ENCODE results near the gene CDC73. TPM values are rescaled to one million over a fixed set of nuclear protein-coding genes. Genes with fewer than 3 reads are reported as not detected.

Gene CDC73
- total RNA-seq, 1 donor from 2014 or later = 15.3 TPM

DNA sequence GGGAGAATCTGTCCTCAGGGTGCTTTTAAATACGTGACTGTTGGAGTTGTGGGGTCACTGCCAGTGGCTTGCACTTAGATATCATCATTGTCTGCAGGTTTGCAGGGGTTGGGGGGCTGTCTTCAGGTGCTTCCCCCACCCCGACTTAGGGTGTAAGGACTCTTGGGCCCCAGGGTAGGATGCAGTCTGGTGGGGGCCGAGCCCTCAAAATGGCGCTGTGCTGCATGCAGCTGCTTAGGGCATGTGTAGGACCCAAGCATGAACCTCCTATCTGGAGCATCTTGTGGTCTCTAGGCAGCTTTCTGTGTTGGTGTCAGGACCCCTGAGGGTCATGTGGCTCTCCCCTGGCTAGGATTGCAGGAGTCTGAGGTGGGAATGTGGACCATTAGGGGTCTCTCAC is 120.2 kb downstream of the CDC73 start:
- no peaks in the 10 kb centered on the region for H3K27me3 ChIP-seq (ENCODE audit: control insufficient read depth, insufficient read depth, low read length)
- H3K4me3 ChIP-seq (ENCODE audit: low read depth, low read length) = no peak overlapping the region
- DNase-seq (ENCODE audit: low read depth) (no peak), FAIRE-seq (peak; percentile 86)
- TF ChIP-seq, protein P1, sequence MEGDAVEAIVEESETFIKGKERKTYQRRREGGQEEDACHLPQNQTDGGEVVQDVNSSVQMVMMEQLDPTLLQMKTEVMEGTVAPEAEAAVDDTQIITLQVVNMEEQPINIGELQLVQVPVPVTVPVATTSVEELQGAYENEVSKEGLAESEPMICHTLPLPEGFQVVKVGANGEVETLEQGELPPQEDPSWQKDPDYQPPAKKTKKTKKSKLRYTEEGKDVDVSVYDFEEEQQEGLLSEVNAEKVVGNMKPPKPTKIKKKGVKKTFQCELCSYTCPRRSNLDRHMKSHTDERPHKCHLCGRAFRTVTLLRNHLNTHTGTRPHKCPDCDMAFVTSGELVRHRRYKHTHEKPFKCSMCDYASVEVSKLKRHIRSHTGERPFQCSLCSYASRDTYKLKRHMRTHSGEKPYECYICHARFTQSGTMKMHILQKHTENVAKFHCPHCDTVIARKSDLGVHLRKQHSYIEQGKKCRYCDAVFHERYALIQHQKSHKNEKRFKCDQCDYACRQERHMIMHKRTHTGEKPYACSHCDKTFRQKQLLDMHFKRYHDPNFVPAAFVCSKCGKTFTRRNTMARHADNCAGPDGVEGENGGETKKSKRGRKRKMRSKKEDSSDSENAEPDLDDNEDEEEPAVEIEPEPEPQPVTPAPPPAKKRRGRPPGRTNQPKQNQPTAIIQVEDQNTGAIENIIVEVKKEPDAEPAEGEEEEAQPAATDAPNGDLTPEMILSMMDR (IDR thresholded peaks at IDR 0.05; ENCODE audit: insufficient read depth, low read length, severe bottlenecking) = no peak
- peaks cover 3% of the 10 kb centered on the region for H3K36me3 ChIP-seq (ENCODE audit: control insufficient read depth, insufficient read depth, low read length)

DNA sequence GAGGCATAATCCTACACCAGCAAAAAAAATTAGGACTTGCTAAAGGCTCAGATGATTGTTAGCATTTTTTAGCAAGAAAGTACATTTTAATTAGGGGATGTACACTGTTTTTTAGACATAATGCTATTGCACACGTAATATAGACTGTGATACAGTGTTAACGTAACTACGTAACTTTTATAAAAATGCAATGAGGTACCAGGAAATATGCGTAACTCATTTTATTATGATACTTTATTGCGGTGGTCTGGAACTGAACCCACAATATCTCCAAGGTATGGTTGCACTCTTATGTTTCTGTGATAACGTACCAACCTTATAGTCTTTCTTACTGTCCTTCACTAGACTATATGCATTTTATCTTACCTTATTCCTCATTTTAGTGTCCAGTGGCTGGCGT is 127.4 kb downstream of the CDC73 start:
- FAIRE-seq = no peak
- TF ChIP-seq, protein P1 (IDR thresholded peaks at IDR 0.05; ENCODE audit: insufficient read depth, low read length, severe bottlenecking) = no peak
- Histone ChIP-seq H3K27me3 (ENCODE audit: control insufficient read depth, insufficient read depth, low read length) (no peaks in the 10 kb centered on the region), H3K4me3 (ENCODE audit: low read depth, low read length) (no peak overlapping the region), H3K36me3 (ENCODE audit: control insufficient read depth, insufficient read depth, low read length) (no peaks in the 10 kb centered on the region)
- no peak for DNase-seq (ENCODE audit: low read depth)

GRCh38 chr1:193251950-193252349 is 130.1 kb downstream of the CDC73 start:
- DNase-seq (ENCODE audit: low read depth) = no peak
- no peak overlapping the region for H3K4me3 ChIP-seq (ENCODE audit: low read depth, low read length)
- H3K27me3 ChIP-seq (ENCODE audit: control insufficient read depth, insufficient read depth, low read length) = no peaks in the 10 kb centered on the region
- H3K36me3 ChIP-seq (ENCODE audit: control insufficient read depth, insufficient read depth, low read length) = no peaks in the 10 kb centered on the region
- FAIRE-seq = no peak
- TF ChIP-seq, protein P1 (IDR thresholded peaks at IDR 0.05; ENCODE audit: insufficient read depth, low read length, severe bottlenecking) = no peak

DNA sequence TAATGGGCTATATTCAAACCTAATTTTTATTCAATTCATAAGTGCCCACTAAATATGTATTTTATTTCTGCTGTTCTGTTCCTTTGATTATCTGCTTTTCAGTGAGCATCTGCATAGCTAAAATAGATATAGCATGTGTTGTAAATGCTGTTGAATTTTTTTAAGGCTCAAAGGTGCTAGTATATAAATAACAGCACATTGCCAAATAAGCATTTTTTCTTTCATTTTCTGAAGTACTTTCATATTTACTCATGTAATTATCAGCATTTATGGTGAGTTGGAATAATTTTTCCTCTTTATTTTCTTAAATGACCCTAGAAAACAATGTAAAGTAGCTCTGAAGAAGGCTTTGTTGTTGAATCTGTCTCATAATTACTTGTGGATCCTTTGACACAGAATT is 134.2 kb downstream of the CDC73 start:
- no peak overlapping the region for H3K4me3 ChIP-seq (ENCODE audit: low read depth, low read length)

GRCh38 chr1:193259636-193260035 is 137.8 kb downstream of the CDC73 start:
- no peak overlapping the region for H3K4me3 ChIP-seq (ENCODE audit: low read depth, low read length)
- DNase-seq (ENCODE audit: low read depth) (no peak), FAIRE-seq (no peak)
- TF ChIP-seq, protein P1 (IDR thresholded peaks at IDR 0.05; ENCODE audit: insufficient read depth, low read length, severe bottlenecking) = no peak
- H3K27me3 ChIP-seq (ENCODE audit: control insufficient read depth, insufficient read depth, low read length) = no peaks in the 10 kb centered on the region
- H3K36me3 ChIP-seq (ENCODE audit: control insufficient read depth, insufficient read depth, low read length) = no peaks in the 10 kb centered on the region

More for the DNA sequence above, 134.2 kb downstream of the CDC73 start:
- Histone ChIP-seq H3K36me3 (ENCODE audit: control insufficient read depth, insufficient read depth, low read length) (no peaks in the 10 kb centered on the region), H3K27me3 (ENCODE audit: control insufficient read depth, insufficient read depth, low read length) (no peaks in the 10 kb centered on the region)
- TF ChIP-seq, protein P1 (IDR thresholded peaks at IDR 0.05; ENCODE audit: insufficient read depth, low read length, severe bottlenecking) = no peak
- DNase-seq (ENCODE audit: low read depth) (no peak), FAIRE-seq (no peak)

- H3K4me3 ChIP-seq (ENCODE audit: low read depth, low read length) = no peak overlapping the region
- FAIRE-seq = no peak
- H3K36me3 ChIP-seq (ENCODE audit: control insufficient read depth, insufficient read depth, low read length) = no peaks in the 10 kb centered on the region
- H3K27me3 ChIP-seq (ENCODE audit: control insufficient read depth, insufficient read depth, low read length) = no peaks in the 10 kb centered on the region
- DNase-seq (ENCODE audit: low read depth) = no peak
- TF ChIP-seq, protein P1 (IDR thresholded peaks at IDR 0.05; ENCODE audit: insufficient read depth, low read length, severe bottlenecking) = no peak
Measured at GRCh38 chr1:193260056-193260745, 138.4 kb downstream of the CDC73 start.
